OCI-LY7 (cell line): ENCODE measurements around the gene SV2C. TPM values are rescaled to one million over a fixed set of nuclear protein-coding genes. Genes with fewer than 3 reads are reported as not detected.

ENCODE experiments used
- BruUV-seq: library from RNA; stranded (reverse); fragments of 400-500 nt; replicated peaks from 2 replicates; lab custom pipeline; 2021; lab: Mats Ljungman, UMichigan
- CTCF ChIA-PET: fragments of 300-600 bp; sonication (Branson Sonifier 250); formaldehyde crosslinking; loops from one replicate; lab custom pipeline; 2022; ENCODE audit warnings: antibody characterized with exemption; ENCODE audit not compliant: unreplicated experiment; lab: Charles Lee
- POLR2A ChIA-PET: fragments of 300-600 bp; sonication (Branson Sonifier 250); formaldehyde crosslinking; loops from one replicate; lab custom pipeline; 2022; ENCODE audit warnings: antibody characterized with exemption; lab: Charles Lee
- DNase-seq: peaks from one replicate; pipeline ENCODE4 v3.0.0-alpha.2; 2015; ENCODE audit warnings: low spot score
- H2AFZ ChIP-seq: fragments of 200-600 bp; sonication (generic), shearing (Covaris generic); 2 replicates; pipeline ENCODE4 v1.6.1; 2014; ENCODE audit warnings: mild to moderate bottlenecking, antibody characterized with exemption, low read length, moderate library complexity
- H3K27ac ChIP-seq: fragments of 200-600 bp; sonication (generic); 2 replicates; pipeline ENCODE4 v1.5.1; 2014; ENCODE audit warnings: mixed run types, low read depth, mild to moderate bottlenecking, moderate library complexity, low read length, inconsistent platforms; ENCODE audit not compliant: poor library complexity, severe bottlenecking
- H3K36me3 ChIP-seq: fragments of 200-600 bp; sonication (generic); 2 replicates; pipeline ENCODE4 v1.6.1; 2014; ENCODE audit warnings: mild to moderate bottlenecking, antibody characterized with exemption, low read length, moderate library complexity, mixed read lengths; ENCODE audit not compliant: insufficient read depth
- H3K4me1 ChIP-seq: fragments of 200-600 bp; sonication (generic); 2 replicates; pipeline ENCODE4 v1.5.1; 2014; ENCODE audit warnings: mild to moderate bottlenecking, low read length; ENCODE audit not compliant: insufficient read depth, poor library complexity, severe bottlenecking
- H3K4me2 ChIP-seq: fragments of 200-600 bp; sonication (generic); 2 replicates; pipeline ENCODE4 v1.6.1; 2014; ENCODE audit warnings: mild to moderate bottlenecking, low read length
- H3K4me3 ChIP-seq: fragments of 200-600 bp; sonication (generic); 2 replicates; pipeline ENCODE4 v1.5.1; 2014; ENCODE audit warnings: mild to moderate bottlenecking, low read depth, low read length; ENCODE audit not compliant: poor library complexity, severe bottlenecking
- H3K79me2 ChIP-seq: fragments of 200-600 bp; sonication (generic); 2 replicates; pipeline ENCODE4 v1.6.1; 2016; ENCODE audit warnings: low read depth, mild to moderate bottlenecking, low read length, moderate library complexity, mixed read lengths; ENCODE audit not compliant: insufficient read depth
- H3K9me2 ChIP-seq: fragments of 200-600 bp; sonication (generic); 2 replicates; pipeline ENCODE4 v1.6.1; 2016; ENCODE audit warnings: mild to moderate bottlenecking, low read length, mixed read lengths; ENCODE audit not compliant: insufficient read depth
- H3K9me3 ChIP-seq: fragments of 200-600 bp; sonication (generic); 2 replicates; pipeline ENCODE4 v1.6.1; 2014; ENCODE audit warnings: mild to moderate bottlenecking, mixed run types, low read length, mixed read lengths
- H4K20me1 ChIP-seq: fragments of 200-600 bp; sonication (generic); 2 replicates; pipeline ENCODE4 v1.6.1; 2014; ENCODE audit warnings: mild to moderate bottlenecking, antibody characterized with exemption, low read length, moderate library complexity, mixed read lengths; ENCODE audit not compliant: insufficient read depth
- EZH2phosphoT487 ChIP-seq: fragments of 200-600 bp; sonication (generic); IDR thresholded peaks from 2 replicates; pipeline ENCODE4 v1.6.1; 2018; ENCODE audit warnings: low read depth, borderline replicate concordance, mild to moderate bottlenecking, mixed run types, antibody characterized with exemption, low read length, moderate library complexity, mixed read lengths
- intact Hi-C: fragments of 100-400 bp; cut with micrococcal nuclease; formaldehyde crosslinking; loops from one replicate; pipeline ENCODE4 v1.10.0; 2022; ENCODE audit not compliant: unreplicated experiment
- total RNA-seq, 2 experiments: library from RNA; depleted of rRNA in 1 of 2; stranded (reverse); fragments of >200 nt in 1 of 2; shearing (Covaris generic) in 1 of 2; gene quantifications; 2 replicates each; pipeline ENCODE4 v1.2.3, GENCODE V29; 2014 to 2022
- TF ChIP-seq, protein P1 (sequence below): fragments of 200-600 bp; sonication (generic); conservative IDR thresholded peaks from 2 replicates; pipeline ENCODE4 v1.5.1; 2014; ENCODE audit warnings: mild to moderate bottlenecking, antibody characterized with exemption, low read length, moderate library complexity, mixed read lengths

SV2C gene
- total RNA-seq, 2 experiments from 2014 or later = not detected

- POLR2A ChIA-PET = no interaction called here
- no peak for TF ChIP-seq EZH2phosphoT487
- TF ChIP-seq, protein P1, sequence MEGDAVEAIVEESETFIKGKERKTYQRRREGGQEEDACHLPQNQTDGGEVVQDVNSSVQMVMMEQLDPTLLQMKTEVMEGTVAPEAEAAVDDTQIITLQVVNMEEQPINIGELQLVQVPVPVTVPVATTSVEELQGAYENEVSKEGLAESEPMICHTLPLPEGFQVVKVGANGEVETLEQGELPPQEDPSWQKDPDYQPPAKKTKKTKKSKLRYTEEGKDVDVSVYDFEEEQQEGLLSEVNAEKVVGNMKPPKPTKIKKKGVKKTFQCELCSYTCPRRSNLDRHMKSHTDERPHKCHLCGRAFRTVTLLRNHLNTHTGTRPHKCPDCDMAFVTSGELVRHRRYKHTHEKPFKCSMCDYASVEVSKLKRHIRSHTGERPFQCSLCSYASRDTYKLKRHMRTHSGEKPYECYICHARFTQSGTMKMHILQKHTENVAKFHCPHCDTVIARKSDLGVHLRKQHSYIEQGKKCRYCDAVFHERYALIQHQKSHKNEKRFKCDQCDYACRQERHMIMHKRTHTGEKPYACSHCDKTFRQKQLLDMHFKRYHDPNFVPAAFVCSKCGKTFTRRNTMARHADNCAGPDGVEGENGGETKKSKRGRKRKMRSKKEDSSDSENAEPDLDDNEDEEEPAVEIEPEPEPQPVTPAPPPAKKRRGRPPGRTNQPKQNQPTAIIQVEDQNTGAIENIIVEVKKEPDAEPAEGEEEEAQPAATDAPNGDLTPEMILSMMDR = no peak
- Histone ChIP-seq H4K20me1 (no peaks in the 10 kb centered on the region), H3K4me2 (no peak overlapping the region), H3K4me1 (no peaks in the 10 kb centered on the region), H3K27ac (no peak overlapping the region), H3K4me3 (no peak overlapping the region), H3K9me2 (no peaks in the 10 kb centered on the region), H2AFZ (no peak overlapping the region), H3K9me3 (no peaks in the 10 kb centered on the region), H3K79me2 (no peaks in the 10 kb centered on the region), H3K36me3 (no peaks in the 10 kb centered on the region)
- DNase-seq = no peak
- intact Hi-C loops = no loop called here
- CTCF ChIA-PET = no interaction called here
- BruUV-seq = no TSS peak
Measured at GRCh38 chr5:76277736-76278135, 194.6 kb downstream of the SV2C start.

DNA sequence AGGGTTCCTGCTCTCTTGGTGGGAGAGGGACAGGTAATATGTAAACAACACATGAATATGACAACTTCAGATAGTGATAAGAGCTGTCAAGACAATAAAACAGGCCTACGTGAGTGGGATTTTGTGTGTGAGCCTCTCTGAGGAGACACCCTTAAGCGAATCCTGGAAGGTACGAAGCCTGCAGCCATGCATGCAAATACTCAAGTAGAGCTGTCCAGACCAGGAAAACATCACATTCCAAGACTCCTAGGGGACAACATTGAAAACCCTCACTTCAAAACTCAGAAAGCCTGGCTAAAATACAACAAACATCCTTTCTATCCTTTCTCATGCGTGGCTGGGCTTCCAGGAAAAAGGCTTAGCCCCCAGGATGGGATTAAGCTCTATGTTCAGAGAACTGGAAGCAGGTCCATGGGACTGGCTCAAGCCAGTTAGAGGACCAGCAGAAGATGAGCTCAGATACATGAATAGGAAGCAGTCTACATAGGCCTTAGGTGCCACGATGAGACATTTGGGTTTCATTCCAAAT is 195.1 kb downstream of the SV2C start:
- Histone ChIP-seq H4K20me1 (no peaks in the 10 kb centered on the region), H3K27ac (no peak overlapping the region), H2AFZ (no peak overlapping the region), H3K4me2 (no peak overlapping the region), H3K4me3 (no peak overlapping the region), H3K36me3 (no peaks in the 10 kb centered on the region), H3K9me2 (no peaks in the 10 kb centered on the region), H3K79me2 (no peaks in the 10 kb centered on the region), H3K9me3 (no peaks in the 10 kb centered on the region), H3K4me1 (no peaks in the 10 kb centered on the region)
- ChIA-PET CTCF (no interaction called here), POLR2A (interaction anchor here (1.7 kb wide), 1 partner anchor 12 kb away, joined by 4 read pairs; no protein-coding TSS in a partner anchor)
- DNase-seq = no peak
- intact Hi-C loops = no loop called here
- TF ChIP-seq, protein P1 = no peak
- TF ChIP-seq EZH2phosphoT487 = no peak
- no TSS peak for BruUV-seq

DNA sequence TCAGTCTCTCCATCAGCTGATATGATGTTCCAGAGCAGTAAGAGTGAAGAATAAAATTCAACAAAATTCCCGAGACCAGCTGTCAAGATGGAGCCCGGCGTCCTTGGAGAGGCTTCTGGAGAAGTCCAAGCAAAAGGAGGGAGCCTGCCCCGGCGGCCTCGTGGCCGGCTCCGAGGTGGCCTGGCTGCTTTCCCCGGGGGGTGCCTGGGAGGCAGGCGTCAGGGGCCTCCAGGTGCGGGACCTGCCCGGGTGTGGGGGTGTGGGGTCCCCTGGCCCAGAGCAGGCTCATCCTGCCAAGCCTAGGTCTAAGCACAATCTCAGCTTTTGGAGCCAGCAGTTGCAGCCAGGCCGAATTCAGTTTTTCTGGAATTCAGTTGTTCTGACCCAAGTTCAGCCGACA is 197.3 kb downstream of the SV2C start:
- Histone ChIP-seq H3K9me2 (no peaks in the 10 kb centered on the region), H4K20me1 (no peaks in the 10 kb centered on the region), H3K36me3 (no peaks in the 10 kb centered on the region), H2AFZ (no peak overlapping the region), H3K4me3 (no peak overlapping the region), H3K4me2 (no peak overlapping the region), H3K27ac (no peak overlapping the region), H3K9me3 (no peaks in the 10 kb centered on the region), H3K79me2 (no peaks in the 10 kb centered on the region), H3K4me1 (no peaks in the 10 kb centered on the region)
- no peak for DNase-seq
- ChIA-PET POLR2A (interaction anchor here (0.6 to 1.0 kb wide), 4 partner anchors 13 to 843 kb away, joined by 3 read pairs; no protein-coding TSS in a partner anchor), CTCF (no interaction called here)
- TF ChIP-seq, protein P1 = no peak
- TF ChIP-seq EZH2phosphoT487 = no peak
- BruUV-seq = no TSS peak
- intact Hi-C loops = no loop called here
